ENCODE data around the gene LRRC8B.

DNA sequence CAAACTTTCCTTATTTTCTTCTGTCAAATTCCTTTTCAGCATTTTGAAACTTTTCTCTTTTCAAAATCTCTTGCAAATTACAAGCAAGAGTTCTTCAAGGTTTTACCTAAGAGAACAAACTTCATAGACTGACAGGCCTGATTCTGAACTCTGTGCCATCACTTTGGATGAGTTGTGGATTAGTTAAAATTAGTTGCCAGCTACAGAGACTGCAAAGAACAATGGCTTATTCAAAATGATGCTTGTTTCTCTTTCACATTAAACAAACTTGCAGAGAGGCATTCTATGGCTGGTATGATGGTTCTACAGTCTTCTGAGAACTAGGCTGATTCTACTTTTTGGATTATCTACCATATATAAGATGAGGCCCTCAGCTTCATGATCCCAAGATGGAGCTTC lies 3.8 kb downstream of the LRRC8B start:
- TF ChIP-seq, protein P1, sequence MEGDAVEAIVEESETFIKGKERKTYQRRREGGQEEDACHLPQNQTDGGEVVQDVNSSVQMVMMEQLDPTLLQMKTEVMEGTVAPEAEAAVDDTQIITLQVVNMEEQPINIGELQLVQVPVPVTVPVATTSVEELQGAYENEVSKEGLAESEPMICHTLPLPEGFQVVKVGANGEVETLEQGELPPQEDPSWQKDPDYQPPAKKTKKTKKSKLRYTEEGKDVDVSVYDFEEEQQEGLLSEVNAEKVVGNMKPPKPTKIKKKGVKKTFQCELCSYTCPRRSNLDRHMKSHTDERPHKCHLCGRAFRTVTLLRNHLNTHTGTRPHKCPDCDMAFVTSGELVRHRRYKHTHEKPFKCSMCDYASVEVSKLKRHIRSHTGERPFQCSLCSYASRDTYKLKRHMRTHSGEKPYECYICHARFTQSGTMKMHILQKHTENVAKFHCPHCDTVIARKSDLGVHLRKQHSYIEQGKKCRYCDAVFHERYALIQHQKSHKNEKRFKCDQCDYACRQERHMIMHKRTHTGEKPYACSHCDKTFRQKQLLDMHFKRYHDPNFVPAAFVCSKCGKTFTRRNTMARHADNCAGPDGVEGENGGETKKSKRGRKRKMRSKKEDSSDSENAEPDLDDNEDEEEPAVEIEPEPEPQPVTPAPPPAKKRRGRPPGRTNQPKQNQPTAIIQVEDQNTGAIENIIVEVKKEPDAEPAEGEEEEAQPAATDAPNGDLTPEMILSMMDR (IDR thresholded peaks at IDR 0.05) = no peak
- TF ChIP-seq POLR2A (IDR thresholded peaks at IDR 0.05) = no peak

All from testis (tissue), 2 donors.